BJ (cell line): ENCODE data around the gene HOXA9. TPM values are rescaled to one million over a fixed set of nuclear protein-coding genes. Genes with fewer than 3 reads are reported as not detected.

Experiments
- CTCF ChIA-PET: fragments of 350-600 bp; formaldehyde crosslinking; extraction: SDS; loops from one replicate; lab custom pipeline; 2021; ENCODE audit warnings: antibody characterized with exemption, inconsistent platforms; lab: Yijun Ruan, JAX
- POLR2A ChIA-PET: fragments of 300-600 bp; sonication (Branson Sonifier 250); formaldehyde crosslinking; extraction: SDS; loops from one replicate; lab custom pipeline; 2021; ENCODE audit warnings: antibody characterized with exemption; lab: Charles Lee
- DNase-seq: peaks from one replicate; pipeline ENCODE4 v3.0.0-alpha.2; 2011; ENCODE audit warnings: low read depth
- H3K27me3 ChIP-seq: 2 replicates; pipeline ENCODE4 v1.6.0; 2011; ENCODE audit warnings: low read length; ENCODE audit not compliant: control insufficient read depth, insufficient read depth
- H3K36me3 ChIP-seq: 2 replicates; pipeline ENCODE4 v1.5.1; 2011; ENCODE audit warnings: low read length; ENCODE audit not compliant: control insufficient read depth, insufficient read depth
- H3K4me3 ChIP-seq: 2 replicates; pipeline ENCODE4 v1.5.1; 2011; ENCODE audit warnings: low read depth, mild to moderate bottlenecking, control low read depth, low read length
- CTCF ChIP-seq: IDR thresholded peaks from 2 replicates; pipeline ENCODE4 v1.5.1; 2011; ENCODE audit warnings: low read depth, mild to moderate bottlenecking, control low read depth, inconsistent platforms, low read length, moderate library complexity; ENCODE audit not compliant: insufficient read depth
- polyA plus RNA-seq: library from polyadenylated mRNA; depleted of rRNA; stranded (reverse); fragments of >200 nt; gene quantifications from 2 replicates; pipeline ENCODE4 v1.2.3, GENCODE V29; 2011

HOXA9 gene
- polyA plus RNA-seq, 1 experiment, result 15.0 TPM

- Histone ChIP-seq H3K36me3 (peaks cover 2% of the 10 kb centered on the region; the same call in 1 of the 2 replicates), H3K27me3 (no peaks in the 10 kb centered on the region), H3K4me3 (peak overlapping the region; percentile 55)
- no peak for TF ChIP-seq CTCF
- ChIA-PET CTCF (interaction anchor here (0.6 to 4.1 kb wide), 5 partner anchors 13 to 873 kb away, joined by 3 to 23 read pairs (median 3); partner anchors contain the start of gene HOXA11), POLR2A (no interaction called here)
- DNase-seq, result no peak
These were observed 32.1 kb upstream of the HOXA9 start for GRCh38 chr7:27197137-27198042.

GRCh38 chr7:27196287-27196767 is 31.0 kb upstream of the HOXA9 start:
- CTCF ChIA-PET, result interaction anchor here (0.7 to 2.8 kb wide), 31 partner anchors 10 to 1340 kb away, joined by 3 to 20 read pairs (median 5); partner anchors contain the start of genes HOXA10 and HOXA11
- peak overlapping the region; percentile 55 for H3K4me3 ChIP-seq

GRCh38 chr7:27194686-27195379 is 29.5 kb upstream of the HOXA9 start:
- Histone ChIP-seq H3K27me3 (no peaks in the 10 kb centered on the region), H3K36me3 (peaks cover 2% of the 10 kb centered on the region), H3K4me3 (peak overlapping the region; percentile 55)
- POLR2A ChIA-PET, result interaction anchor here (0.6 to 0.7 kb wide), 3 partner anchors 10 to 34 kb away, joined by 3 to 4 read pairs (median 3); partner anchors contain the start of gene HOXA11
- CTCF ChIA-PET, result interaction anchor here (0.7 to 2.8 kb wide), 19 partner anchors 8 to 880 kb away, joined by 3 to 20 read pairs (median 9); partner anchors contain the start of genes HOXA10 and HOXA11
- no peak for TF ChIP-seq CTCF
- no peak for DNase-seq

More at GRCh38 chr7:27196287-27196767, 31.0 kb upstream of the HOXA9 start:
- POLR2A ChIA-PET, result interaction anchor here (0.6 to 1.1 kb wide), 3 partner anchors 23 to 842 kb away, joined by 3 to 6 read pairs (median 4); no protein-coding TSS in a partner anchor
- no peak for DNase-seq
- no peaks in the 10 kb centered on the region for H3K27me3 ChIP-seq
- H3K36me3 ChIP-seq, result peaks cover 2% of the 10 kb centered on the region
- TF ChIP-seq CTCF, result peak; percentile 74

- no peak for TF ChIP-seq CTCF
- ChIA-PET CTCF (interaction anchor here (0.7 to 2.8 kb wide), 6 partner anchors 11 to 876 kb away, joined by 3 to 20 read pairs (median 11); partner anchors contain the start of gene HOXA10), POLR2A (interaction anchor here (0.6 to 0.7 kb wide), 2 partner anchors 9 to 17 kb away, joined by 3 to 4 read pairs; partner anchors contain the start of gene HOXA11)
- Histone ChIP-seq H3K4me3 (peak overlapping the region; percentile 55), H3K36me3 (peaks cover 2% of the 10 kb centered on the region), H3K27me3 (no peaks in the 10 kb centered on the region)
- DNase-seq, result no peak
These were observed 28.6 kb upstream of the HOXA9 start for GRCh38 chr7:27194002-27194352.
